ENCODE data around the gene GIPR. TPM values are rescaled to one million over a fixed set of nuclear protein-coding genes. Genes with fewer than 3 reads are reported as not detected.

GIPR gene, protein sequence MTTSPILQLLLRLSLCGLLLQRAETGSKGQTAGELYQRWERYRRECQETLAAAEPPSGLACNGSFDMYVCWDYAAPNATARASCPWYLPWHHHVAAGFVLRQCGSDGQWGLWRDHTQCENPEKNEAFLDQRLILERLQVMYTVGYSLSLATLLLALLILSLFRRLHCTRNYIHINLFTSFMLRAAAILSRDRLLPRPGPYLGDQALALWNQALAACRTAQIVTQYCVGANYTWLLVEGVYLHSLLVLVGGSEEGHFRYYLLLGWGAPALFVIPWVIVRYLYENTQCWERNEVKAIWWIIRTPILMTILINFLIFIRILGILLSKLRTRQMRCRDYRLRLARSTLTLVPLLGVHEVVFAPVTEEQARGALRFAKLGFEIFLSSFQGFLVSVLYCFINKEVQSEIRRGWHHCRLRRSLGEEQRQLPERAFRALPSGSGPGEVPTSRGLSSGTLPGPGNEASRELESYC
- total RNA-seq, result 1.2 and 3.7 TPM in 2 replicates

GRCh38 chr19:45667620-45668341 is at the start of gene GIPR:
GIPR (plus strand) TSS chr19:45668221; CDS start chr19:45669521, 1,300 bp downstream.

DNA sequence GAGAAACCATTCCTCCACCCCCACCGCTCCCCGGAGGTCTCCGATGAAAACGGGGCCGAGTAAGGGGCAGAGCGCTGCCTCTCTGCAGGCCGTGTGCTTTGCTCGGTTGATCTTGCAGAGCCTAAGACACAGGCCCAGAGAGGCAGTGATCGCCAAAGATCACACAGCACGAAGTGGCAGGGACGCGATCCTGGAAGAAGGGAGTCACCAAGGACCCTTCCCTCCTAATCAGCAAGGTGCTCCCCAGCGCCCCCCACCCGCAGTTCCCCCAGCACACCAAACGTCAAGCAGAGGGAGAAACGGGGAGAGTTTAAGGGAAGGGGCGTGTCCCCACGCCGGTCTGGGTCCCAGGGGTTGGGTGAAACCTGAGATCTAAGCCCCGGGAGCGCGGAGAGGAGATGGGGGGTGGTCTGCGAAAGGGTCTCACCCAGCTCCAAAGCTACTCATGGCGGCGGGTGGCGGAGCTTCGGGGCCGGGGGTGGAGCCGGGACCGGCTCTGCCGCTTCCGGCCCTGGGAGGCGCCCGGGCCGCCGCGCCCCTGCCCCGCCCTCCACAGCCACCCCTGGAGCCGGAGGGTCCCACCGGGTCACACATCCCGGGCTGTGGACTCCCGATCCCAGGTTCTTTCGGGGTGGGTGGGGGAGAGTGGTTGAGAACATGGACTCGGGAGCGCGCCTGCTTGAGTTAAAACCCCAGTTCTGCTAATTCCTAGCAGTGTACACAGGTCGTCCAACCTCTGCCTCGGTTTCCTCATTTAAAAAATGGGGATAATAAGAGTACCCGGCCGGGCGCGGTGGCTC is 28.9 kb upstream of the GIPR start, which contains the start of gene EML2:
EML2 (minus strand) TSS at position 468 of the 800 bp plus-strand sequence; CDS start at position 447, 21 bp downstream.

GRCh38 chr19:45691516-45692186 is 23.6 kb downstream of the GIPR start, which contains the start of gene SNRPD2:
SNRPD2 (minus strand) TSS chr19:45691953; CDS start chr19:45691888, 65 bp downstream.

DNA sequence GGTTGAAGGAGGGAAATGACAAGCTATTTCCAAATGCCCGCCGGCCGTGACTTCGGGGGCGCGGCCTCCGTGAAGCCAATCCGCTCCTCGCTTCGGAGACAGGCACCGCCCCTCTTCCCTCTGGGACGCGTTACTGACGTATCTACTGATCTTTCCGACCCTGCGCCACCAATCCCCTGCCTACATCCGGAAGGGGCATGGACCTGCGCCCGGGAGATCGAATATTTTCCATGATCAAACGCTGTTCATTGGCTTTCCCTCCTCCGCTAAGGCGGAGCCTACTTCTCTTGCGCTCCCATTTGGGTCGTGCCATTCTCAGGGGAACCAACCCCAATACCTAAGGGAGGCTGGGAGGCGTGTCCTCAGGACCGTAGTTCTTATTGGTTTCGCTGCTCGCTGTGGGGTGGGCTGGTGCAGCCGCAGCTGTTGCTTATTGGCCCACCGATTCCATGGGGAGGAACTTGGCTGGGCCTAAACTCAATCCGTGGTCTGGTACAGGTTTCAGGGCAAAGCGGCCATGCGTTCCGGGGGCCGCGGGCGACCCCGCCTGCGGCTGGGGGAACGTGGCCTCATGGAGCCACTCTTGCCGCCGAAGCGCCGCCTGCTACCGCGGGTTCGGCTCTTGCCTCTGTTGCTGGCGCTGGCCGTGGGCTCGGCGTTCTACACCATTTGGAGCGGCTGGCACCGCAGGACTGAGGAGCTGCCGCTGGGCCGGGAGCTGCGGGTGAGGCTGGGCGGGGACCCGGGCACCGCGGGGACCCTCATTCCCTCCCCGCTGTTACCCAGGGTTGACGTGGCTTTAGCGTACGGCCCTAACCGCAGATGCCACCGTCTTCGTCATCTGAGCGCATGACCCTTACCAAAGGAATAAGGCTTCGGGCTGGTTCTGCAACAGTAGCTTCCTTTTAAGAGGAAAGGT is 24.4 kb downstream of the GIPR start, which contains the start of gene QPCTL:
QPCTL (plus strand) TSS at position 480 of the 919 bp plus-strand sequence; CDS start at position 518, 38 bp downstream.

DNA sequence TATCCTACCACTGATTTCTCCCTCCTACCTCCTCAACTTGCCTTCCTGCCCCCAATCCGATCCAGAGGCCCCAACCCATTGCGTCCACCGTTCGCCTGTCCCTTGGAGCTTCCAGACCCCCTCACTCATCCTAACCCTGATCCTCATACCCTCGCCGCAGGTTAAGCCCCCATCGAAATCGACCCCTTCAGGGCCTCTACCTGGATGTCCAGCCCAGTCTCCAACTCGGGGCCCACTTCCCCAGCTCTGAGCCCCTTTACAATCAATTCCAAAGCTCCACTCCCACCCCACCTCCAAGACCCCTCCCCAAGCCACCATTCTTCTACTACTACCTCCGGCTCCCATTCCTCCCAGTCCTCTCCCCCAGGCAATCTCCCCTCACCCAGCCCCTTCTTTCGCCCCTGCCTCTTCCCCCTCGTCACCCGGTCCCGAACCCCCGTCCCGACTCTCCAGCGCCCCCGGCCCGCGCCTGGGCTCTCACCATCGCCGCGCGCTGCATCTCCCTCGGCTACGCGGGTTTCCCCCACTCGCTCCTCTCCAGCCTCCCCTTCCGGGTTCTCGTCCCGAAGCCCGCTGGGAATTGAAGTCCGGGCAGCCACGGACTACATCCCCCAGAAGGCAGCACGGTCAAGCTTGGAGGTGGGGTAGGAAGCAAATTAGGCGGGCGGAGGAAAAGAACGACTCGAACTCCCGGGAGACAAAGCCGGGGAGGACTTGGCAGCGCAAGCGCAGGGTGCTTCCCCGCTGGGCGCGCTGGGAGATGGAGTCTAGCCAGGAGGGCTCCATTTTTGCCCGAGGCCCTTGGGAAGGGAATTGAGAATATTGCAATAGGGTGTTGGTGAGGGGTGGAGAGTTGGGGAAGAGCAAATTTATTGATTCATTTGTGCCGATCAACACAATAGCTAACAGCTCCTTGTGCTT is 62.6 kb downstream of the GIPR start, which contains the start of gene FBXO46:
FBXO46 (minus strand) TSS at position 529 of the 921 bp plus-strand sequence. CDS start 17,401 bp downstream, outside the sequence.

Other genes with a start within 250 kb of the GIPR start
- 116 and 129 TPM in 2 replicates for gene ERCC1, start 244.3 kb upstream of the GIPR start, total RNA-seq
- 17.5 and 19.0 TPM in 2 replicates for gene FOSB, start 200.2 kb upstream of the GIPR start, total RNA-seq
- 7.1 and 10.5 TPM in 2 replicates for gene RTN2, start 171.2 kb upstream of the GIPR start, total RNA-seq
- gene PPM1N, start 169.8 kb upstream of the GIPR start, total RNA-seq, result 3.0 and 3.9 TPM in 2 replicates
- 130 and 137 TPM in 2 replicates for gene VASP, start 160.7 kb upstream of the GIPR start, total RNA-seq
- gene OPA3, start 83.4 kb upstream of the GIPR start, total RNA-seq, result 11.7 and 13.1 TPM in 2 replicates
- gene GPR4, start 66.0 kb upstream of the GIPR start, total RNA-seq, result not detected in 2 replicates
- 54.8 and 64.7 TPM in 2 replicates for gene EML2, start 28.8 kb upstream of the GIPR start, total RNA-seq
- gene SNRPD2, start 23.7 kb downstream of the GIPR start, total RNA-seq, result 333 and 378 TPM in 2 replicates
- gene QPCTL, start 24.4 kb downstream of the GIPR start, total RNA-seq, result 22.2 and 27.9 TPM in 2 replicates
- 15.8 and 19.8 TPM in 2 replicates for gene FBXO46, start 62.7 kb downstream of the GIPR start, total RNA-seq
- not detected in 2 replicates for gene MEIOSIN, start 65.2 kb downstream of the GIPR start, total RNA-seq
- 10.5 and 11.7 TPM in 2 replicates for gene SIX5, start 101.0 kb downstream of the GIPR start, total RNA-seq
- 5.2 and 6.8 TPM in 2 replicates for gene DMPK, start 114.3 kb downstream of the GIPR start, total RNA-seq
- gene DMWD, start 124.6 kb downstream of the GIPR start, total RNA-seq, result 20.0 and 24.5 TPM in 2 replicates
- not detected in 2 replicates for gene RSPH6A, start 147.1 kb downstream of the GIPR start, total RNA-seq
- 30.1 and 37.5 TPM in 2 replicates for gene SYMPK, start 194.9 kb downstream of the GIPR start, total RNA-seq
- not detected in 2 replicates for gene FOXA3, start 196.1 kb downstream of the GIPR start, total RNA-seq
- gene IRF2BP1, start 217.9 kb downstream of the GIPR start, total RNA-seq, result 25.5 and 28.0 TPM in 2 replicates
- 1.2 and 3.2 TPM in 2 replicates for gene MYPOP, start 234.4 kb downstream of the GIPR start, total RNA-seq
- gene NANOS2, start 246.6 kb downstream of the GIPR start, total RNA-seq, result not detected in 2 replicates